Left ventricle myocardium inferior (tissue), 1 donor: ENCODE data around the gene PLA2G1B. TPM values are rescaled to one million over a fixed set of nuclear protein-coding genes. Genes with fewer than 3 reads are reported as not detected.

Experiments
- DNase-seq: peaks from one replicate; pipeline ENCODE4 v3.0.0-alpha.2; 2020
- H3K27ac ChIP-seq: fragments of 200-600 bp; replicated peaks from 2 replicates; pipeline ENCODE4 v1.8.0; 2021
- H3K27me3 ChIP-seq: fragments of 200-600 bp; 2 replicates; pipeline ENCODE4 v1.8.0; 2021; ENCODE audit warnings: low read depth
- H3K36me3 ChIP-seq: fragments of 200-600 bp; 2 replicates; pipeline ENCODE4 v1.8.0; 2021
- H3K4me1 ChIP-seq: fragments of 200-600 bp; 2 replicates; pipeline ENCODE4 v1.8.0; 2021
- H3K4me3 ChIP-seq: fragments of 200-600 bp; 2 replicates; pipeline ENCODE4 v1.8.0; 2021; ENCODE audit warnings: mild to moderate bottlenecking, moderate library complexity
- H3K9me3 ChIP-seq: fragments of 200-600 bp; replicated peaks from 2 replicates; pipeline ENCODE4 v1.8.0; 2021
- CTCF ChIP-seq: fragments of 200-600 bp; IDR thresholded peaks from 2 replicates; pipeline ENCODE4 v1.8.0; 2021; ENCODE audit warnings: antibody characterized with exemption, mild to moderate bottlenecking, borderline replicate concordance
- intact Hi-C: fragments of 100-400 bp; cut with micrococcal nuclease; formaldehyde crosslinking; loops from one replicate; pipeline ENCODE4 v1.11.0; 2022
- total RNA-seq: library from RNA; stranded (reverse); fragmentation: NEBNext Ultra II Directional; extraction: Animal tissue kit (Norgen Biotek cat#: 25700); gene quantifications from one replicate; pipeline ENCODE4 v1.2.1, GENCODE V29; 2021
- donor health status: DM: no; HTN: yes; CAD: no; lungs with severe emphysema.

Gene PLA2G1B
- total RNA-seq, 1 donor from 2014 or later: not detected

DNA sequence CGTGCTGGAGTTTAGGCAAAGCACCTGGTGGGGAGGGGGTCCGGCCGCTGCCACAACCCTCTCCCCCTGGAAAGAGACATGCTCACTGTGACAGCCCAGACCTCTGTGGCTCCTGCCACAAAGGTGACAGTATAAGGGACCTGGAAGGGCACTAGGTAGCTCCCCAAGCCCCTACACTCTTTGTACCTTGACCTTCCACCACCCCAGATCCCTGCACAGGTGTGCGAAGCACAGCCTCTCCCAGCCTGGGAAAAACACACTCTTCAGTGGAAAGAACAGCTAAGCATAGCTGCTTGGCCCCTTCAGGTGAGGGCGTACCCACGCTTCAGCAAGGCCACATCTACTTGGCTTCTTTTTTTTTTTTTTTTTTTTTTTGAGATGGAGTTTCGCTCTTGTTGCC, 4.9 kb upstream of the PLA2G1B start:
- no peak overlapping the region for H3K27ac ChIP-seq
- no peaks in the 10 kb centered on the region for H3K4me1 ChIP-seq
- intact Hi-C loops: no loop called here
- H3K36me3 ChIP-seq: no peaks in the 10 kb centered on the region
- no peak overlapping the region for H3K4me3 ChIP-seq
- no peak for DNase-seq
- no peak for TF ChIP-seq CTCF
- peaks cover 12% of the 10 kb centered on the region for H3K27me3 ChIP-seq
- no peaks in the 10 kb centered on the region for H3K9me3 ChIP-seq

DNA sequence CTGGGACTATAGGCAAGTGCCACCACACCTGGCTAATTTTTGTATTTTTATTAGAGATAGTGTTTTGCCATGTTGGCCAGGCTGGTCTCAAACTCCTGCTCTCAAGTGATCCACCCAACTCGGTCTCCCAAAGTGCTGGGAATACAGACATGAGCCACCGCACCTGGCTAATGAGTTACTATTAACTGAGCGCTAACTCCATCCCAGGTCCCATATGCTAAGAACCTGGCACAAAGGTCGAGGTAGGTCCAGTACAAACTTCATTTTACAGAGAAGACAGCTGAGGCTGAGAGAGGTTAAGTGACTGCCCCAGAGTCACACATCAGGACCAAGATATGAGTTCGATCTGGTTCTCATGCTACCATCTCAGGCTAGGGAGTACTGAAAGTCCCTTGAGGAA, 4.5 kb upstream of the PLA2G1B start:
- intact Hi-C loops: no loop called here
- TF ChIP-seq CTCF: no peak
- no peaks in the 10 kb centered on the region for H3K36me3 ChIP-seq
- no peaks in the 10 kb centered on the region for H3K4me1 ChIP-seq
- H3K4me3 ChIP-seq: no peak overlapping the region
- H3K27me3 ChIP-seq: peaks cover 12% of the 10 kb centered on the region
- no peaks in the 10 kb centered on the region for H3K9me3 ChIP-seq
- DNase-seq: no peak
- H3K27ac ChIP-seq: no peak overlapping the region

DNA sequence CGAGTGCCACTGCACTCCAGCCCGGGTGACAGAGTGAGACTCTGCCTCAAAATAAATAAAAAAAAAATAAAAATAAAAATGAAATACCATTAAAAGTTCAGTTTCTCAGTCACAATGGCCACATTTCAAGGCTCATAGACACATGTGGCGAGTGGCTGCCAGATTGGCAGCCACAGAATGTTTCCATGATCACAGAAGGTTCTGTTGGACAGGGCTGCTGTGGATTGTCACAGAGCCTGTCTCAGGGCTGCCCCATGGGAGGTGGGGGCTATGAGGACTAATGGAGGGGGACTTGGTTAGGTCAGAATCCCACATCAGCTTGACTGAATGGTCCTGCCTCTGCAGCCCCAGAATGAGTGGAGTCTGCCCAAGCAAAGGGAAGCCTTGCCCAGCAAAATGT, 3.8 kb upstream of the PLA2G1B start:
- Histone ChIP-seq H3K36me3 (no peaks in the 10 kb centered on the region), H3K27ac (no peak overlapping the region), H3K4me1 (no peaks in the 10 kb centered on the region), H3K27me3 (peaks cover 12% of the 10 kb centered on the region), H3K9me3 (no peaks in the 10 kb centered on the region), H3K4me3 (no peak overlapping the region)
- TF ChIP-seq CTCF: no peak
- no peak for DNase-seq
- intact Hi-C loops: no loop called here

DNA sequence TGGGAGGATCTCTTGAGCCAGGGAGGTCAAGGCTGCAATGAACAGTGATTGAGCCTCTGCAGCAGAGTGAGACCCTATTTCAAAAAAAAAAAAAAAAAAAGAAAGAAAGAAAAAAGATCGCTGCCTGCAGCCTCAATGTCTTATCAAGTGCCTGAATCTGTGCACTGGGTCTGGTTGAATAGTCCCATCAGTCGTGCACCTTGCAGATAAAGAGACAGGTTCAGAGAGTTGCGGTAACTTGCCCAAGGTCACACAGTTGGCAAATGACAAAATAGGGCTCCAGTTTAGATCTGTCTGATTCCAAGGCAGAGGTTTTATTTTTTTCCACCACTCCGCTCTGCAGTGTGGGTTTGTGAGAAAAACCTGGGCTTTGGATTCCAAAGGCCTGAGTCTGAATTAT, 649 bp upstream of the PLA2G1B start:
- Histone ChIP-seq H3K4me3 (no peak overlapping the region), H3K36me3 (no peaks in the 10 kb centered on the region), H3K27ac (no peak overlapping the region), H3K27me3 (peaks cover 12% of the 10 kb centered on the region), H3K4me1 (peaks cover 7% of the 10 kb centered on the region), H3K9me3 (no peaks in the 10 kb centered on the region)
- TF ChIP-seq CTCF: no peak
- DNase-seq: no peak
- intact Hi-C loops: no loop called here

- peak overlapping the region; percentile 77 for H3K4me3 ChIP-seq
- no peaks in the 10 kb centered on the region for H3K9me3 ChIP-seq
- H3K27me3 ChIP-seq: no peaks in the 10 kb centered on the region
- DNase-seq: no peak
- no peak overlapping the region for H3K27ac ChIP-seq
- peaks cover 7% of the 10 kb centered on the region for H3K4me1 ChIP-seq
- H3K36me3 ChIP-seq: no peaks in the 10 kb centered on the region
- TF ChIP-seq CTCF: no peak
- intact Hi-C loops: no loop called here
These were observed 2.6 kb downstream of the PLA2G1B start for GRCh38 chr12:120324841-120325417.

GRCh38 chr12:120323772-120324171, 3.8 kb downstream of the PLA2G1B start:
- intact Hi-C loops: no loop called here
- Histone ChIP-seq H3K36me3 (no peaks in the 10 kb centered on the region), H3K27ac (no peak overlapping the region), H3K27me3 (no peaks in the 10 kb centered on the region), H3K4me3 (no peak overlapping the region), H3K9me3 (no peaks in the 10 kb centered on the region), H3K4me1 (peaks cover 7% of the 10 kb centered on the region)
- no peak for TF ChIP-seq CTCF
- DNase-seq: no peak
